GM12801 (cell line): ENCODE data around the gene RBFOX1.

Experiments used
- TF ChIP-seq, protein P1 (sequence below): IDR thresholded peaks from one replicate; pipeline ENCODE4 v1.5.1; 2011; ENCODE audit warnings: control low read depth; ENCODE audit not compliant: insufficient read length; ENCODE audit errors: extremely low read depth

The RBFOX1 gene

DNA sequence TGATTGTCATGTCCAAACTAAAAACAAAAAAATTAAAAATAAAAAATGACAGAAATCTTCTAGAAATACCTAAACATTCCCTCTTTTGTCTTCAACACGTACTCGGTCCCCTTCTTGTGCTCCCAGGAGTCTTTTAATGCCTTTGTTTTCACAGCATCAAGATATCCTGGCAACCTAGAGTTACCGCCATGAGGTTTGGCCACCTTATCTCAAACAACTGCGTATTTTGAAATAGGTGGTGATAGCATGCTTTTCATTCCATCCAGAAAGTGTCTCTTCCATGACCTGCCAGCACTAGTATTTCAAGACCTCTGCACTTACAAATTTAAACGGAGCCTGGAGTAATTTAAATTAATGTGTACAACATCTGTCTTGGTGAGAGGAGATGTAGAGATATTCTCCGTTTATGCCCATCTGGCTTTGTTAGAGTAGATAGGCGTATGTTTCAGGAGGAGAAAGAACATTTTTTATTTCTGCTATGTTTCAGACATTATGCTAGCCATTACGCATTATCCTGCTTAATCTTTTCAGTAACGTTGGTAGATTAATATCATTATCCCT is 42.0 kb downstream of the RBFOX1 start:
- TF ChIP-seq, protein P1, sequence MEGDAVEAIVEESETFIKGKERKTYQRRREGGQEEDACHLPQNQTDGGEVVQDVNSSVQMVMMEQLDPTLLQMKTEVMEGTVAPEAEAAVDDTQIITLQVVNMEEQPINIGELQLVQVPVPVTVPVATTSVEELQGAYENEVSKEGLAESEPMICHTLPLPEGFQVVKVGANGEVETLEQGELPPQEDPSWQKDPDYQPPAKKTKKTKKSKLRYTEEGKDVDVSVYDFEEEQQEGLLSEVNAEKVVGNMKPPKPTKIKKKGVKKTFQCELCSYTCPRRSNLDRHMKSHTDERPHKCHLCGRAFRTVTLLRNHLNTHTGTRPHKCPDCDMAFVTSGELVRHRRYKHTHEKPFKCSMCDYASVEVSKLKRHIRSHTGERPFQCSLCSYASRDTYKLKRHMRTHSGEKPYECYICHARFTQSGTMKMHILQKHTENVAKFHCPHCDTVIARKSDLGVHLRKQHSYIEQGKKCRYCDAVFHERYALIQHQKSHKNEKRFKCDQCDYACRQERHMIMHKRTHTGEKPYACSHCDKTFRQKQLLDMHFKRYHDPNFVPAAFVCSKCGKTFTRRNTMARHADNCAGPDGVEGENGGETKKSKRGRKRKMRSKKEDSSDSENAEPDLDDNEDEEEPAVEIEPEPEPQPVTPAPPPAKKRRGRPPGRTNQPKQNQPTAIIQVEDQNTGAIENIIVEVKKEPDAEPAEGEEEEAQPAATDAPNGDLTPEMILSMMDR: no peak

DNA sequence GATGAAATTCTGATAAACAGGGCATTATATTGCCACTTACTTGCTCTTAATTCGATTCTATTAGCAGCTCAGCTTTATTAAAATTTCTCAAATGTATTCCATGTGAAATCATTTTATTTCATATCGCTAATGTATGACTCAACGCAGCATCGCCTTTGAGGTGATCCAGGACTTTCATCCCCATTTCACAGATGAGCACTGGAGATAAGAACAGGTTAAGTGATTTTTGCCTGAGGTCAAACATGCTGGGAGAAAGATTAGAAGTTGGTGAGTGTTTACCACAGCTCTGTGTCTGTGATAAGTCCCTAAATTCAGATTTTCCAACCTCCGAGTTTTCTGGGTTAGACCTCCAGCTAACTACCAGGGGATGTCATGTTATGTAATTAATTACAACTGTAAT is 43.6 kb downstream of the RBFOX1 start:
- TF ChIP-seq, protein P1: no peak

DNA sequence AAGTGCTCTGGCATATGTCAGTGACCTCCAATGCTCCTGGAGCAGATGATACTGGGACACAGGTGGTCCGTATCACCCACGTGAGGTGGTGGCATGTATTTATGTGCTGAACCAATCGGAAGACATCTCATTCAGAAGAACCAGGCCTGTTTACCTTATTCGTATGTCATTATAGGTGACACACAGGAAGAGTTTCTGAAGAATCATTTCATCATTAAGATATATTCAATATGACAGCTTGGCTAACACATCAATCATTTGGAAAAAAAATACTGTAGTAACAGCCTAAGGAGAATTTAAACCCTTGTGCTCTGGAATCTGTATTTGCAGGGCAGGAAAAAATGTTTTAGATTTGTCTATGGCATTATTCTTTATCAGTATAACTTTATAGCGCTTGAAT is 44.6 kb downstream of the RBFOX1 start:
- TF ChIP-seq, protein P1: no peak

DNA sequence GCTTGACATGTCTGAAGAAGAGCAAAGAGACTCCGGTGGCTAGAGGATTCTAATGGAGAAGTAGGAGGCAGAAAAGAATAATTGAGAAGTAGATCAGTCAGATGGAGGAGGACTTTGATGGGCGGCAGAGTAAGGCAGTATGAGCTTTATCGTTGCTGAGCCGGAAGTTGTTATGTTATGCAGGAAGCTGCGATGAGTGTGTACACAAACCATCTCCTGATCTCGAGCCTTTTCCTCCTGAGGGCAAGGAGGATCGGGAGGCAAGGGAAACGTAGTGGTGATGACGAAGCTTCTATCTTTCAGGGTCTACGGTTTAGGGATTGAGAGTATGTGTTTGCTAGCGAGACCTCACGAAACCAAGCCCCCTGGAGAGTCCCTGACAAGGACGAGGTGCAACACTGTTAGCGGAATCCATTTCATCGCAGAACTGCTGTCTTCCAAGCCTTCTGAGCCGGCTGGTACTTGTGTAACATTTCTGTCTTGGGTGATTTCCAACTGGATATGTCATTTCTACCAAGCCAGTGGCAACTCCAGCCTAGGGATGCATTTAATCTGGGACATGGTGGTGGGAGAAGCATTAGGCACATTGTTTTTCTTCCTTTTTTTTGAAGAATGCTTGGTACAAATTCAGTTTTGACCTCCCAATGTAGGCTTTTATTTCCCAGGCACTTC is 45.5 kb downstream of the RBFOX1 start:
- TF ChIP-seq, protein P1: no peak

DNA sequence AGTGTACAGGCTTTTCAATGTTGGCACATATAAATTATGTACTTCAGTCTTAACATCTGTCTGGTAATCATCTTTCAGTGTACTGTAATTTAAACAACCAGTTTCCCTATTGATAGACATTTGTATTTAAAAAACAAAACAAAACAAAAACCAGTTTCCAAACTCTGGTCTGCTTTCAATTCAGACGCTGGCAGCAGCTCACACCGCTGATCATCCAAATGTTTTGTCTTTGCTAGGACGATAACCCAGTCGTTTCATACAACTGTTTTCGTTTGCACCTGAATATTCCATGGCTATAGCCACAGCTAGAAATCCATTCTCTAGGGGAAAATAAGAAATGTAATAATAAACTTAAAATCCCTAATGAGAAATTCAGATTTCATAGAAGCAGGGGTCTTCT is 47.8 kb downstream of the RBFOX1 start:
- TF ChIP-seq, protein P1: no peak

DNA sequence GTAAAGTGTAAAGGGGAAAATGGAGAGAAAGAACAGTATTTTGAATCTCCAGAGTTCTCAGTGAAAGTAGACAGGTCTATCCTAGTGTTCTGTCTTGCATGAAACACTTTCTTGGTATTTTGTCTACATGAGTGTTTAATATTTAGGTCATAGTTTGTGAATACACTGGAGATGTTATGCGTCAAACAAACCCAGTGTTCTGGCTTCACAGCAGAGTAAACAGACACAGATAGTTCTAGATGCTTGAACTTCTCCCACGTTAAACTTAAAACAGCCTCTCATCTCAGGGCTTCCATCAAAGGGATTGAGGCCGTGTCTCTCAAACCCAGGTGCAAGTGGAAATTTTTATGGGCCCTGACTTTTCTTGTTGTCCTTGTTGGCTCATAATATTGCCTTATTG is 48.3 kb downstream of the RBFOX1 start:
- TF ChIP-seq, protein P1: no peak

DNA sequence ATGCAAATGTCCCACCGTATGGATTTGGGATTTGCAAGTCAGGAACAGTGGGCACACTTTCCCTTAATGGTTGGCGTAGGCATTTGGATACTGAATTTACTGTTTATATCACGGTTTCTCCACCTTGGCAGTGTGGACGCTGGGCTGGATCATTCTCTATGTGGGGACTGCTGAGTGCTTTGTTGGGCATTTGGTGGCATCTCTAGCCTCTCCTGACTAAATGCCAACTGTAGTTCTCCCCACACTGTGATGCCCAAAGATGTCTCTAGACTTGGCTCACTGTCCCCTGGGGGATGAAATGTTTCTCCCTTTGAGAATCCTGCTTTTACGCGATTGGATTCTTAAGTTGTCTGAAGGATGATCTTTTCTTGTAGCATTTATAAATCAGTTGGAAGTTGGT is 49.0 kb downstream of the RBFOX1 start:
- TF ChIP-seq, protein P1: no peak
